GM18909 (cell line): ENCODE results near the gene FAM98C.
"Not testable (repeated sequence)": the region's sequence is repeated elsewhere in the genome, so short reads cannot be mapped to it uniquely, and the experiment has no call there.

Experiments used
- ATAC-seq: cut with Tn5 transposase; IDR thresholded peaks from one replicate; pipeline ENCODE4 v1.9.1; 2021; ENCODE audit warnings: mild to moderate bottlenecking; ENCODE audit not compliant: unreplicated experiment, poor library complexity

Gene FAM98C

DNA sequence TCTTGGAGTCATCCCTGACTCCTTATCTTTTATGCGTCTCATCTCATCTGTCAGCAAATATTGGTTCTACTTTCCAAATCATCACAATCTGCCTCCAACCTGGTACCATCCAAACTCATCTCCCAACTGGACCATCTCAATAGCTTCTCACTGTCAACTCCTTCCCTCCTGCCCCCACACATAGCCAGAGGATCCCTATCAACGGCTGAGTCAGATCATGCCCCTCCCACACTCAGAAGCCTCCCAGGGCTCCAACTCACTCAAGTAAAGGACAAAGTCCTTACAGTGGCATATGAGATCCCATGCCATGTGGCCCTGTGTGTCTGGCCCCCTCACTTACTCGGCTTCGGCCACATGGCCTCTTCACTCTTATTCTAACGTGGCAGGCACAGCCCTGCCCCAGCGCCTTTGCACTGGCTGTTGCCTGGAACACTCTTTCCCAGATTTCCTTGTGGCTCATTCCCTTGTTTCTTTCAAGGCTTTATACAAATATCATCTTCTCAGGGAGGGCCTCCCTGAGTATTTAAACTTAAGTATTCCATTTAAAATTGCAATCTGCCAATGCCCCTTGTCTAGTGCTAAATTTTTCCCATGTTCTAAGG is 10.1 kb upstream of the FAM98C start:
- ATAC-seq = no peak

DNA sequence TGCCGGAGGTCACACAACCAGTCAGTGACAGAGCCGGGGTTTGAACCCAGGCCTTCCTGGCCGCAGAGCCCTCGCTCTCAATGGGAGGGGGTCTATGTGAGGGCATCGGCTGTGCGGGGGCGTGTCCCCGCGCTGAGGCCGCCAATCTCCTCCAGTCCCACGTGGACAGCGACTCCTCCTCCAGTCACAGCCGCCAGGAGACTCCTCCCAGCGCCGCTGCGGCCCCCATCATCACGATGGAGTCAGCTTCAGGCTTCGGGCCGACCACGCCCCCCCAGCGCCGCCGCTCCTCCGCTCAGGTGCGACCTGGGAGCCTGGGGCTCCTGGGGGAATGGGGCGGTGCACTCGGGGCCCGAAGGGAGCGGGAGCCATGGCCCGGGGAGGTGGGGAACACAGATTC is 8.4 kb upstream of the FAM98C start:
- ATAC-seq = no peak

GRCh38 chr19:38395381-38396114 is 7.3 kb upstream of the FAM98C start:
- ATAC-seq = no peak

DNA sequence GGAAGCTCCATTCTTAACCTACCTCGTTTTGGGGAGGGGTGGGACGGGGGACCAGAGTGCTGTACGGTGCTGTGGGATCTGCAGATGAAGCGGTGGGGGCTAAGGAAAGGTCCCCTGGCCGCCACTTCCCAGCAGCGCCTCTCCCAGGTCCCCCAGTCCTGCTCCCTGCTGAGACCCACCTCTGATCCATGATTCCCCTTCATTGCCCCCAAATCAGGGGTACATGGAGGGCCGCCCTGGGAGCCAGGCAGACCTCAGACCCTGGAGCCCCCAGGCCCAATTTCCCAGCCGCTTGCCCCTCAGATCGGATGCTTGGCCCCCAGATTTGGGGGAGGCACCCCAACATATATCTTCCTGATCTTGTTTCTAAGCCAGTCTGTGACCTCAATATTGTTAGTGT is 3.8 kb upstream of the FAM98C start:
- no peak for ATAC-seq

DNA sequence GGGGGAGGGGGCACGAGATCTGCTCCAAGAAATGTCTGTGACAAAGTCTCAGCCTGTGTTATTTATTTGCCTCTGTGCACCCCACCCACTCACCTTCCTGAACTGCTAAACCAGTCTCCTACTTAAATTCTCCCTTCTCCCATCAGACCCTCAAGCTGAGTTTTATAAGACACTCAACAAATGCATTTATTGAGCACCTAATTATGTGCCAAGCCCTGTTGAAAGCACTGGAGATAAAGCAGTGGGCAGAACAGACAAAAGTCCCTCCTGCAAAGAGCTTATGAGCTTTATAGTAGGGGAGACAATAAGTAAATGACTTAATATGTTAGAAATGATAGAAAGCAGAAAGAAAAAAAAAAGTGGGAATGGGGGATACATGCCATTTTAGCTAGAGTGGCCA is 3.4 kb upstream of the FAM98C start:
- ATAC-seq = no peak

DNA sequence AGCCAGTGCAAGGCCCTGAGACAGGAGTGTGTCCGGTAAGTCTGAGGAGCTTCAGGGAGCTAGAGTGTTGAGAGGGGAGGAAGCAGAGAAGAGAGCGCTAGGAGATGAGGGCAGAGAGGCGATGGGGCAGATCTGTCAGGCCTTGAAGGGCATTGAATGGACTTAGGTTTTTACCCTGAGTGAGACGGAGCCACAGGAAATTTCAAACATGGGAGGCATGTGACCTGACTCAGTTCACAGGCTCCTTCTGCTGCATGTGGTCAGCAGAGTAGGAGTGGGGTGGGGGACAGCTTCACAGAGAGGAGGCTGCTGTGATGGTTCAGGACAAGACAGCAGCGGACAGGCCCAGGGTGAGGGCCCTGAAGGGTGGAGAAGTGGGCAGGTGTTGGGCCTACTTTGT is 2.5 kb upstream of the FAM98C start:
- ATAC-seq = no peak

- no peak for ATAC-seq
These were observed 1.7 kb upstream of the FAM98C start for GRCh38 chr19:38401148-38401547.

- ATAC-seq = peak; percentile 2
These were observed 298 bp upstream of the FAM98C start for GRCh38 chr19:38402623-38402966.

DNA sequence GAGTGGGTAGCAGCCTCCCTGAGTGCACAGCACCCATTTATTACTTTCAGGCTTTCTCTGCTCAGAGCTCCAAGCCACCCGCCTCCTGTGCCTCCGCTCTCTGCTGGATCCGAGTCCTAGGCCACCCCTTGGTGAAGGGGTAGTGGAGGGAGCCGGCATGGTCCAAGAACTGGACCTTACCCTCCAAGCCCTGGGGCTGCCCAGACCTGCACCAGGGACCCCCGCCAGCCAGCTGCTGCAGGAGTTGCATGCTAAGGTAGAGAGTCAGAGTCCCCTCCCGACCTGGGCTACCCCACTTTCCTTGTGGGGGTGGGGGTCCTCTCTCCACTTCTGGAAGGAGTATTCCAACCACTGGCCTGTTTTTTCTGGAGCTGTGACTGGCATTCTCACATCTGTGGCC is 2.0 kb downstream of the FAM98C start:
- no peak for ATAC-seq

DNA sequence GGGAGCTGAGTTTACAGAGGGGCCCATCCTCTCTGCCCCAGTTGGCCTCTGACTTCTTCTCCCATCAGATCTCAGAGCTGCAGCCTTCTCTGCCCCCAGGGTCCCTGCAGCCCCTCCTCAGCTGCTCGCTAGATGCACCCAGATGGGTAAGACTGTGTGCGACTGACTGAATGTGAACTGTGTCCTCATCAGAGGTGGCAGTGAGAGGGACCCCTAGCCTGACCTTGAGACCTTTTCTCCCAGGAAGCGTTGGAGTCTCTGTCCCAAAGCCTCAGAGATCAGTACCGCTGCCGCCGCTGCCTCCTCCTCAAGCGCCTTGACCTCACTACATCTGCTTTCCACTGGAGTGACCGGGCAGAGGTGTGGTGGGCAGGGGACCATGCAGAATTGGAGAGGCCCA is 2.4 kb downstream of the FAM98C start:
- ATAC-seq = no peak

- ATAC-seq = no peak
These were observed 6.8 kb downstream of the FAM98C start for GRCh38 chr19:38409631-38410133.

DNA sequence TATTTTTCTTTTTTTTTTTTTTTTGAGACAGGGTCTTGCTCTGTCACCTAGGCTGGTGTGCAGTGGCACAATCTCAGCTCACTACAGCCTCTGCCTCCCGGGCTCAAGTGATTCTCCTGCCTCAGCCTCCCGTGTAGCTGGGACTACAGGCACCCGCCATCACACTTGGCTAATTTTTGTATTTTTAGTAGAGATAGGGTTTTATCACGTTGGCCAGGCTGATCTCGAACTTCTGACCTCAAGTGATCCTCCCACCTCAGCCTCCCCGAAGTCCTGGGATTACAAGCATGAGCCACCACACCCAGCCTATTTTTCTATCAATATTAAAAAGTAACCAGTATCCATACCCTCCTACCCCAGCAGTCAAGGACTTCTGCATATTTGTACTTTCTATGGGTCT is 7.5 kb downstream of the FAM98C start:
- not testable (repeated sequence) for ATAC-seq

GRCh38 chr19:38411041-38411712 is 8.3 kb downstream of the FAM98C start:
- no peak for ATAC-seq

DNA sequence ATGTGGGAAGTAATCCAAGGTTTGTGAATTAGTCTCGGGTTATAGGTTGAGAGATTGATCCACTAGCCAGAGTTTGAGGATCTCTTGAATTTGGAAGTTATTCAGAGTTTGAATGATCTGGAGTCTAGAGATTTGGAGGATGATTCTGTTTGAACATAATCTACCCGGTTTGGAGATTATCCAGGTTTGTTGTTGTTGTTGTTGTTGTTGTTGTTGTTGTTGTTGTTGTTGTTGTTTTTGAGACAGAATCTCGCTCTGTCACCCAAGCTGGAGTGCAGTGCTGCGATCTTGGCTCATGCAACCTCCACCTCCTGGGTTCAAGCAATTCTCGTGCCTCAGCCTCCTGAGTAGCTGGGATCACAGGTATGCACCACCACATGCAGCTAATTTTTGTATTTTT is 9.0 kb downstream of the FAM98C start:
- ATAC-seq = not testable (repeated sequence)

DNA sequence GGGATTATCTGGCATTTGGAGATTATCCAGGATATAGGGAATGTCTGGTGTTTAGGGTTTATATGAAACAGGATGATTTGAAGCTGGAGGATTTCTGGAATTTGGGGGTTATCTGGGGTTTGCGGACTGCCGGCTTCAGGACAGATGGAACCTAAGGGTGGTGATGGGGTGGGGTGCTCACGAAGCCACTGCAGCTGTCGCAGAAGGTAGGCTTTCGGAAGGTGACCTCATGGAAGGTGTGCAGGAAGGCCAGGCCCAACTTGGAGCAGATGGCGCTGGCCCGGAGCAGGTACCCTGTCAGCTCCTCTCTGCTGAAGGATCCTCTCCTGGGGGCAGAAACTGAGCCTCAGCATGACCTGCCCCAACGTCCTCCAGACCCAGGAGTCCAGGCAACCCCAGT is 9.6 kb downstream of the FAM98C start:
- ATAC-seq = no peak

- no peak for ATAC-seq
These were observed 10.1 kb downstream of the FAM98C start for GRCh38 chr19:38412961-38413360.

- ATAC-seq = no peak
These were observed 10.5 kb downstream of the FAM98C start for GRCh38 chr19:38413416-38413815.

GRCh38 chr19:38417146-38417543 is 14.3 kb downstream of the FAM98C start:
- no peak for ATAC-seq

DNA sequence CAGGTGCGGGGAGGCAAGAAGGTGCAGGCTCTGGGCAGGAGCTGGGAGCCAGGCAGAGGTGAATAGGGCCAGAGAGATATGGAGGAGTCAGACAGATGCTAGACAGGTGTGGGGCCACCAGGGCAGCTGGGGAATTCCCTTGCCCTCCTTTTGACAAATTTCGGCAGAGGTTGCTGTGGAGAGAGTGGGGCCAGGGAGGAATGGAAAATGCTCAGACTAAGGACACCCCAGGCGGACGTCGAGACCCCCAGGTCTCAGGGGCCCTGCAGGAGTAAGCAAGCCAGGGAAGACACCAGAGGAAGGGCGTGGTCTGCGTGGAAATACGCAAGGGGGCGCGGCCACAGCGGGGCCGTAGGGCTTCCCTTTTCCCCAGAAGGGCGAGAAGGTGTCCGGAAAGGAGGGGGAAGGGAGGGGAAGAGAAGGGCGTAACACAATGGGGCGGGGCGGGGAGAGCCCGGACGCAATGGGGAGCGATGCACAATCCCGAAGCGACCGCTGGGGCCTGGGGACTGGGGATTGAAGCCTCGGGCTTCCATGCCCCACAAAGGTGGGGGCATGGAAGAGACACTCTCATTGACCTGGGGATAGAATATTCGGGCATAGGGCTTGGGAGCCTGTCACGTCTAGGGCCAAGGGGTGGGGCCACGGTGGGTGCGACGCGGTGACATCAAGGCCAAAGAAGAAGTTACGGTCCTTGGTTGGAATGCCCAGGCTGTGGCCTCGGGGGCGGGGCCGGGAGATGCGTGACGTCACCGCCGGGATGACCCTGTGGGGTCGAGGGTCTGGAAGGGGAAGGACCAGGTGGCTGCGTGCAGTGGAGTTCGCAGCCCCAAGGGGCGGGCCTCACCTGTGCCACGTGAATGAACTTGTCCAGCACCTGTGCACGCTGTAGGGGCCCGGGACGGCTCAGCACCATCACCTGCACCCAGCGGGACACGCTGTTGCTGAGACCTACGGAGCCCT is 14.9 kb downstream of the FAM98C start:
- ATAC-seq = no peak

DNA sequence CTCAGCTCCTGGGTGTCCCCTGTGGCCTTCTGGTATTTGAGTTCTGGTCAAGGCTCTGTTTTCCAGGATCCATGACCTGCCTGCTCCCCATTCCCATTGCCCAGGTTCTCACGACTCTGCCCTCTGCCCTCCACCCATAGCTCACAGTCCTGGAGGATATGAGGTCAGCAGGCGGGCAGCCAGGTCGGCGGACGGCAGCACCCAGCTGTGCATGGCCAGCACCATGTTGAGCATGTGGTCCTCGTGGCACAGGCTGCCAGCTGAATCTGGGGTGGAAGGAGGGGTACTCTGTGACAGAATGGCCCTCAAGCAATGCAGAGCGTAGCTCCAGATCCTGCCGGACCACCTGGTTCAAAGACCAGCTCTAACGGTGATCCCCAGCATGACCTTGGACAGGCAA is 18.0 kb downstream of the FAM98C start:
- ATAC-seq = no peak

DNA sequence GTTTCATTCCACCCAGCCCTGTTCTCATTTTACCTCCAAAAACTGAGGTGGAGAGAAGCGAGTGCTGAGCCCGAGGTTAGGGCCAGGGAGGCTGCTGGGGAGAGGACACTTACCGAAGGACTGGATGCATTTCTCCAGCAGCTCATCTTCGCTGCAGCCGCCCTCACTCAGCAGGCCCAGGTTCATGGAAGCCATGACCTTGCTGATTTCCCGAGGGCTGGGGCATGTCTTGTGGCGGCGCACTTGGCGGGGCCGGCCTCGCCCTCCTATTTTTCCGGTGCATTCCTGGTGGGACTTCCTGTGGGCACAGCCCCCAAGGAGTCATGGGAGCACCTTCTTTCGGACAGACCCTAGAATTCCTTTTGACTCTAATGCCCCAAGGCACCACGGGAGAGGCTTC is 19.0 kb downstream of the FAM98C start:
- no peak for ATAC-seq
